IMR-90 (cell line): ENCODE measurements around the gene PIWIL4. TPM values are rescaled to one million over a fixed set of nuclear protein-coding genes. Genes with fewer than 3 reads are reported as not detected.
"Not testable (repeated sequence)": the region's sequence is repeated elsewhere in the genome, so short reads cannot be mapped to it uniquely, and the experiment has no call there.

Experiments used
- ATAC-seq: fragments of 200-7000 bp; cut with Tn5 transposase; 2 replicates; pipeline ENCODE4 v1.9.1; 2020; ENCODE audit warnings: low read depth, mild to moderate bottlenecking, moderate library complexity
- BruUV-seq: library from RNA; stranded (reverse); fragments of 400-500 nt; replicated peaks from 2 replicates; lab custom pipeline; 2021; lab: Mats Ljungman, UMichigan
- CTCF ChIA-PET: fragments of 300-600 bp; formaldehyde crosslinking; extraction: SDS; loops from one replicate; lab custom pipeline; 2021; ENCODE audit warnings: antibody characterized with exemption; lab: Yijun Ruan, JAX
- POLR2A ChIA-PET: fragments of 300-600 bp; sonication (Branson Sonifier 250); formaldehyde crosslinking; loops from one replicate; lab custom pipeline; 2022; ENCODE audit warnings: antibody characterized with exemption; ENCODE audit not compliant: unreplicated experiment; lab: Charles Lee
- DNase-seq: peaks from one replicate; pipeline ENCODE4 v3.0.0; 2013
- H2AFZ ChIP-seq: replicated peaks from 2 replicates; pipeline ENCODE3; 2013; ENCODE audit warnings: low read length, mild to moderate bottlenecking; ENCODE audit not compliant: poor library complexity
- H2AK5ac ChIP-seq: 2 replicates; pipeline ENCODE4 v1.6.1; 2013; ENCODE audit warnings: low read depth, low read length, inconsistent platforms
- H2AK9ac ChIP-seq: replicated peaks from 2 replicates; pipeline ENCODE3; 2013; ENCODE audit warnings: mild to moderate bottlenecking, low read depth, low read length, moderate library complexity; ENCODE audit not compliant: poor library complexity
- H2BK120ac ChIP-seq: 2 replicates; pipeline ENCODE4 v1.6.1; 2013; ENCODE audit warnings: low read depth, low read length, inconsistent platforms
- H2BK15ac ChIP-seq: 3 replicates; pipeline ENCODE4 v1.6.1; 2013; ENCODE audit warnings: low read depth, low read length, inconsistent platforms
- H2BK20ac ChIP-seq: 2 replicates; pipeline ENCODE4 v1.6.1; 2013; ENCODE audit warnings: low read depth, mild to moderate bottlenecking, inconsistent platforms, low read length, moderate library complexity
- H2BK5ac ChIP-seq: 2 replicates; pipeline ENCODE4 v1.6.1; 2013; ENCODE audit warnings: mild to moderate bottlenecking, low read depth, low read length, inconsistent platforms; ENCODE audit not compliant: poor library complexity, severe bottlenecking
- H3K14ac ChIP-seq: replicated peaks from 2 replicates; pipeline ENCODE4 v1.6.1; 2013; ENCODE audit warnings: low read depth, low read length, inconsistent platforms
- H3K18ac ChIP-seq: 2 replicates; pipeline ENCODE4 v1.6.1; 2013; ENCODE audit warnings: low read depth, low read length, control low read depth
- H3K23ac ChIP-seq: 2 replicates; pipeline ENCODE4 v1.6.1; 2013; ENCODE audit warnings: low read depth, low read length, inconsistent platforms
- H3K27ac ChIP-seq: 2 replicates; pipeline ENCODE4 v1.5.1; 2013; ENCODE audit warnings: mild to moderate bottlenecking, control low read depth, low read length; ENCODE audit not compliant: insufficient read depth
- H3K27me3 ChIP-seq: 2 replicates; pipeline ENCODE4 v1.6.1; 2013; ENCODE audit warnings: low read length; ENCODE audit not compliant: control insufficient read depth, insufficient read depth
- H3K36me3 ChIP-seq: 2 replicates; pipeline ENCODE4 v1.6.1; 2013; ENCODE audit warnings: low read length, mixed read lengths; ENCODE audit not compliant: control insufficient read depth, insufficient read depth
- H3K4ac ChIP-seq: 2 replicates; pipeline ENCODE4 v1.6.1; 2013; ENCODE audit warnings: low read depth, low read length, inconsistent platforms
- H3K4me1 ChIP-seq: 2 replicates; pipeline ENCODE4 v1.6.1; 2013; ENCODE audit warnings: low read length, mixed read lengths; ENCODE audit not compliant: control insufficient read depth, insufficient read depth
- H3K4me2 ChIP-seq: 2 replicates; pipeline ENCODE4 v1.6.1; 2013; ENCODE audit warnings: low read depth, mild to moderate bottlenecking, control low read depth, low read length, moderate library complexity
- H3K4me3 ChIP-seq: 2 replicates; pipeline ENCODE4 v1.5.1; 2013; ENCODE audit warnings: low read depth, mild to moderate bottlenecking, control low read depth, low read length, moderate library complexity; ENCODE audit not compliant: insufficient read depth
- H3K56ac ChIP-seq: 2 replicates; pipeline ENCODE4 v1.6.1; 2013; ENCODE audit warnings: low read length, inconsistent platforms; ENCODE audit not compliant: insufficient read depth; ENCODE audit errors: extremely low read depth
- H3K79me1 ChIP-seq, 2 experiments: 2 replicates each; pipeline ENCODE4 v1.6.1; 2013; ENCODE audit warnings: low read length in 2 of 2, inconsistent platforms in 1 of 2, low read depth in 1 of 2
- H3K9ac ChIP-seq: 2 replicates; pipeline ENCODE4 v1.6.1; 2013; ENCODE audit warnings: low read depth, low read length, control low read depth
- H3K9me1 ChIP-seq: 2 replicates; pipeline ENCODE4 v1.6.1; 2013; ENCODE audit warnings: low read length, inconsistent platforms; ENCODE audit not compliant: insufficient read depth
- H3K9me3 ChIP-seq: 2 replicates; pipeline ENCODE4 v1.6.1; 2013; ENCODE audit warnings: low read length; ENCODE audit not compliant: control insufficient read depth, insufficient read depth
- H4K20me1 ChIP-seq: 2 replicates; pipeline ENCODE4 v1.6.1; 2013; ENCODE audit warnings: low read length, inconsistent platforms; ENCODE audit not compliant: insufficient read depth
- H4K5ac ChIP-seq: 2 replicates; pipeline ENCODE4 v1.6.1; 2013; ENCODE audit warnings: mild to moderate bottlenecking, low read depth, low read length, control low read depth
- H4K8ac ChIP-seq, 2 experiments: 2 replicates each; pipeline ENCODE4 v1.6.1; 2013; ENCODE audit warnings: low read depth in 2 of 2, low read length in 2 of 2, control low read depth in 1 of 2, inconsistent platforms in 1 of 2
- H4K91ac ChIP-seq: 2 replicates; pipeline ENCODE4 v1.6.1; 2013; ENCODE audit warnings: low read depth, low read length, inconsistent platforms; ENCODE audit not compliant: insufficient read depth
- BHLHE40 ChIP-seq: fragments of 150-350 bp; IDR thresholded peaks from 2 replicates; pipeline ENCODE4 v1.6.1; 2016; ENCODE audit warnings: mild to moderate bottlenecking, low read depth, low read length
- WGBS, 2 experiments: methylation state at CpG; one replicate each; pipeline versions ENCODE4 v1.1.5 to v1.1.7; 2013; ENCODE audit warnings: missing lambda C conversion rate in 2 of 2; ENCODE audit not compliant: insufficient read length in 1 of 2; ENCODE audit errors: extremely low coverage in 2 of 2; 5-methylcytosine and 5-hydroxymethylcytosine counted together
- dilution Hi-C: fragments of 300-500 bp; cut with HindIII; formaldehyde crosslinking; loops from one replicate; pipeline ENCODE4 v1.14.3; 2018; ENCODE audit warnings: low sequenced_read_pairs; ENCODE audit not compliant: unreplicated experiment
- in situ Hi-C: fragments of 300-500 bp; cut with MboI; formaldehyde crosslinking; loops from 3 replicates; pipeline ENCODE4 v1.14.3; 2019; ENCODE audit warnings: low sequenced_read_pairs, inconsistent platforms, mixed read lengths
- intact Hi-C: fragments of 100-400 bp; cut with micrococcal nuclease; formaldehyde crosslinking; loops from 2 replicates; pipeline ENCODE4 v1.10.0; 2022
- polyA plus RNA-seq, 3 experiments: library from polyadenylated mRNA; depleted of rRNA; stranded (reverse); fragments of >200 nt; gene quantifications; 2 replicates each; pipeline ENCODE4 v1.2.3, GENCODE V29; 2012; ENCODE audit warnings: low replicate concordance in 1 of 3
- total RNA-seq: library from RNA; depleted of rRNA; stranded (reverse); fragments of >200 nt; gene quantifications from 2 replicates; pipeline ENCODE4 v1.2.3, GENCODE V29; 2012

The PIWIL4 gene
- total and polyA plus RNA-seq, 2 of the 4 experiments (the other 2 are of a cell fraction): 0.72 to 1.3 TPM

DNA sequence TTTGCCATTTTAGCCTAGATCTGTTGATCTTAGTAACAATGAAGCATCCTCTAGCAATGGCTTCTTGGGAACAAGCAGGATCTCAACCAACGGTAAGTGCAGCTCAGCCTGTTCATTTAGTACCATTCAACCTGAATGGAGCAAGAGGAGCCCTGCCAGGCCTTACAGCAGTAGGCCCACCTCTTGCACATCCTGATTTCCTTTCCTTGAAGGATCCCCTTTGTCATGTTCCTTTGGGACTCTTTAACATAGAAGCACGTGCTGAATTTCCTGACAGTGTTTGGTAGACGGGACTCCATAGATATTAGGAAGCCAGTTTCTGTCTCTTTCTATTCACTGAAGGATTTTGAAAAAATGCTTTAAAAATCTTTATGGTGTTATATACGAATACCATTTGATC is 1.5 kb downstream of the PIWIL4 start:
- Histone ChIP-seq H4K91ac (no peak overlapping the region), H3K9me1 (0 out of 2 replicates have a peak, but pooled peaks cover 2% of the 10 kb centered on the region), H3K4me1 (no peaks in the 10 kb centered on the region), H3K56ac (no peak overlapping the region), H3K9ac (no peak overlapping the region), H3K23ac (no peak overlapping the region), H2BK120ac (no peak overlapping the region), H3K4ac (no peak overlapping the region), H3K36me3 (no peaks in the 10 kb centered on the region), H3K27me3 (no peaks in the 10 kb centered on the region), H2AFZ (no peak overlapping the region), H4K20me1 (no peaks in the 10 kb centered on the region), H3K79me1 (no peaks in the 10 kb centered on the region; a peak in 1 of 4 replicates), H3K4me2 (no peak overlapping the region), H4K5ac (no peak overlapping the region), H2AK9ac (no peak overlapping the region), H3K14ac (no peak overlapping the region), H2BK15ac (no peak overlapping the region), H3K9me3 (no peaks in the 10 kb centered on the region), H3K18ac (no peak overlapping the region), H2BK20ac (no peak overlapping the region), H3K27ac (no peak overlapping the region), H2BK5ac (no peak overlapping the region), H3K4me3 (no peak overlapping the region), H2AK5ac (no peak overlapping the region), H4K8ac (no peak overlapping the region)
- ChIA-PET POLR2A (no interaction called here), CTCF (no interaction called here)
- dilution Hi-C loops: no loop called here
- TF ChIP-seq BHLHE40: no peak
- in situ Hi-C loops: no loop called here
- ATAC-seq (no peak), DNase-seq (no peak)
- 100% methylated on average over 1 of the region's 4 CpGs; no CpG with 5 or more reads in 1 of the 2 experiments for WGBS, 2 experiments
- no TSS peak for BruUV-seq
- intact Hi-C loops: no loop called here

DNA sequence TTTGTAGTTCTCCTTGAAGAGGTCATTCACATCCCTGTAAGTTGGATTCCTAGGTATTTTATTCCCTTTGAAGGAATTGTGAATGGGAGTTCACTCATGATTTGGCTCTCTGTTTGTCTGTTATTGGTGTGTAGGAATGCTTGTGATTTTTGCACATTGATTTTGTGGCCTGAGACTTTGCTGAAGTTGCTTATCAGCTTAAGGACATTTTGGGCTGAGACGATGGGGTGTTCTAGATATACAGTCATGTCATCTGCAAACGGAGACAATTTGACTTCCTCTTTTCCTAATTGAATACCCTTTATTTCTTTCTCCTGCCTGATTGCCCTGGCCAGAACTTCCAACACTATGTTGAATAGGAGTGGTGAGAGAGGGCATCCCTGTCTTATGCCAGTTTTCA is 5.8 kb downstream of the PIWIL4 start:
- dilution Hi-C loops, H2BK5ac ChIP-seq, H3K4me1 ChIP-seq, H3K27me3 ChIP-seq, H3K36me3 ChIP-seq, H3K4me2 ChIP-seq, H3K79me1 ChIP-seq, H3K9me3 ChIP-seq, H4K8ac ChIP-seq, H3K9ac ChIP-seq, H3K18ac ChIP-seq, DNase-seq, H4K20me1 ChIP-seq, H3K27ac ChIP-seq, H2BK15ac ChIP-seq, H2AK5ac ChIP-seq, H3K56ac ChIP-seq, H4K5ac ChIP-seq, POLR2A ChIA-PET, H3K4ac ChIP-seq, H3K4me3 ChIP-seq, H2BK120ac ChIP-seq, H3K14ac ChIP-seq, H3K23ac ChIP-seq, BruUV-seq, H3K9me1 ChIP-seq, intact Hi-C loops, H2AK9ac ChIP-seq, H2AFZ ChIP-seq, H4K91ac ChIP-seq, ATAC-seq, H2BK20ac ChIP-seq: not testable (repeated sequence)
- no CpG with 5 or more reads among the region's 2 CpGs for WGBS, 2 experiments
- CTCF ChIA-PET: interaction anchor here (0.6 to 0.7 kb wide), 2 partner anchors 55 to 1109 kb away, joined by 3 read pairs; no protein-coding TSS in a partner anchor
- in situ Hi-C loops: loop anchor here (10.0 kb wide), 1 partner anchor 48 kb away; no protein-coding TSS in a partner anchor
